Measurements from ENCODE around the gene REST. TPM values are rescaled to one million over a fixed set of nuclear protein-coding genes. Genes with fewer than 3 reads are reported as not detected.

REST gene
- total and polyA plus RNA-seq, 2 of the 8 experiments (the other 6 are each of a cell fraction or from before 2014, with no cell fraction given) = 10.2 to 66.3 TPM

GRCh38 chr4:56972389-56972788, 64.7 kb downstream of the REST start:
- no peak overlapping the region for H4K91ac ChIP-seq (replicated peaks; ENCODE audit: insufficient read length, low read length)
- no peak for DNase-seq (ENCODE audit: low read depth in 1 of 2, low spot score in 2 of 2)
- peaks cover 7 to 28% of the 10 kb centered on the region in 2 experiments for H3K79me2 ChIP-seq (ENCODE audit: control insufficient read depth in 1 of 2, insufficient read depth in 2 of 2, low read length in 2 of 2)
- no peak overlapping the region for H2AFZ ChIP-seq (ENCODE audit: low read length)
- no peak overlapping the region for H3K18ac ChIP-seq (ENCODE audit: extremely low read depth, low read length)
- H3K4ac ChIP-seq (replicated peaks; ENCODE audit: insufficient read length, low read depth, low read length) = no peak overlapping the region
- H2BK12ac ChIP-seq (ENCODE audit: low read depth, low read length) = no peak overlapping the region
- peaks cover 0 to 4% (median 0%) of the 10 kb centered on the region in 4 experiments; a peak in 3 of 7 replicates for H3K4me1 ChIP-seq (replicated peaks in 1 of 4; ENCODE audit: control insufficient read depth in 3 of 4, insufficient read depth in 4 of 4, low read length in 3 of 4)
- H3K23ac ChIP-seq (ENCODE audit: insufficient read length) = no peak overlapping the region
- H2AK5ac ChIP-seq (ENCODE audit: low read depth, low read length) = no peak overlapping the region
- no peak overlapping the region for H3K14ac ChIP-seq (ENCODE audit: insufficient read length)
- no peak overlapping the region for H4K8ac ChIP-seq (ENCODE audit: extremely low read depth, insufficient read depth, low read length)
- no peak overlapping the region for H3K4me2 ChIP-seq (ENCODE audit: insufficient read depth in 1 of 2, low read depth in 2 of 2, low read length in 2 of 2)
- peaks cover 8 to 48% (median 24%) of the 10 kb centered on the region in 4 experiments; a peak in 6 of 8 replicates for H3K36me3 ChIP-seq (ENCODE audit: control insufficient read depth in 2 of 4, insufficient read depth in 4 of 4, low read length in 3 of 4)
- H3K4me3 ChIP-seq (ENCODE audit: extremely low read depth in 1 of 4, insufficient read depth in 2 of 4, low read depth in 3 of 4, low read length in 4 of 4) = no peak overlapping the region
- no peak for FAIRE-seq
- H3K9me3 ChIP-seq (ENCODE audit: insufficient read depth in 2 of 2, low read depth in 1 of 2, low read length in 1 of 2) = no peaks in the 10 kb centered on the region
- no peaks in the 10 kb centered on the region; a peak in 1 of 7 replicates for H3K27me3 ChIP-seq (replicated peaks in 1 of 4; ENCODE audit: control insufficient read depth in 3 of 4, extremely low read depth in 1 of 4, insufficient read depth in 3 of 4, low read length in 3 of 4)
- ChIA-PET POLR2A (ENCODE audit: partially characterized antibody) (no interaction called here), CTCF (ENCODE audit: partially characterized antibody) (no interaction called here)
- H3K27ac ChIP-seq (ENCODE audit: low read depth, low read length) = no peak overlapping the region
- WGBS, 2 experiments (ENCODE audit: extremely low coverage in 1 of 2, insufficient coverage in 1 of 2, insufficient read length in 1 of 2, insufficient replicate concordance in 2 of 2, low coverage in 1 of 2, low lambda C conversion rate in 2 of 2, missing lambda C conversion rate in 1 of 2) = 93% methylated on average over 2 of the region's 2 CpGs; no CpG with 5 or more reads in 1 of the 2 experiments
- H3K9ac ChIP-seq (replicated peaks in 1 of 4; ENCODE audit: extremely low read depth in 1 of 4, low read depth in 3 of 4, low read length in 3 of 4) = no peak overlapping the region
- no peak overlapping the region for H2BK20ac ChIP-seq (ENCODE audit: low read length)
- H3K79me1 ChIP-seq (ENCODE audit: low read depth, low read length) = peaks cover 7% of the 10 kb centered on the region
- no peak overlapping the region for H2BK5ac ChIP-seq (ENCODE audit: low read depth, low read length)
- peaks cover 11% of the 10 kb centered on the region; the same call in 1 of the 2 replicates for H3K23me2 ChIP-seq (ENCODE audit: low read depth, low read length)
- no peak overlapping the region for H2BK120ac ChIP-seq (replicated peaks; ENCODE audit: low read depth, low read length)
- peaks cover 7% of the 10 kb centered on the region in 2 experiments for H4K20me1 ChIP-seq (replicated peaks in 1 of 2; ENCODE audit: control insufficient read depth in 1 of 2, insufficient read depth in 2 of 2, low read length in 2 of 2)
- no peak for TF ChIP-seq EP300 (IDR thresholded peaks at IDR 0.05; ENCODE audit: borderline replicate concordance in 1 of 2, low read depth in 2 of 2, low read length in 2 of 2)
- no peak overlapping the region for H2BK15ac ChIP-seq (ENCODE audit: low read length)
- H3K56ac ChIP-seq (replicated peaks; ENCODE audit: insufficient read length, low read depth, low read length) = no peak overlapping the region
- no peak overlapping the region for H4K5ac ChIP-seq (ENCODE audit: insufficient read length, low read depth, low read length)

Data from H1 (cell line).